ENCODE data around the gene ZNF652.

GRCh38 chr17:49403514-49404289 lies 41.7 kb upstream of the ZNF652 start:
- TF ChIP-seq CTCF (conservative IDR thresholded peaks at IDR 0.05; ENCODE audit: low read depth, low read length) (no peak), EZH2 (IDR thresholded peaks at IDR 0.05; ENCODE audit: borderline replicate concordance, low read depth, low read length, poor library complexity, severe bottlenecking) (no peak)
